HEK293T (cell line): Measurements from ENCODE around the gene ATP6V0C.

Source experiments
- ARNT ChIP-seq: fragments of 450-650 bp; IDR thresholded peaks from 2 replicates; pipeline ENCODE4 v1.6.1; 2017; ENCODE audit warnings: mild to moderate bottlenecking
- FOXK2 ChIP-seq: fragments of 450-650 bp; IDR thresholded peaks from 2 replicates; pipeline ENCODE4 v1.6.1; 2016; ENCODE audit warnings: mild to moderate bottlenecking

GRCh38 chr16:2498531-2499253 lies 15.1 kb upstream of the ATP6V0C start:
- TF ChIP-seq ARNT (no peak), FOXK2 (no peak)
